HEK293T (cell line): ENCODE measurements around the gene LRP5.

ENCODE experiments used
- CTBP1 ChIP-seq: fragments of 450-650 bp; IDR thresholded peaks from 2 replicates; pipeline ENCODE4 v1.6.1; 2016; ENCODE audit warnings: borderline replicate concordance
- ELF4 ChIP-seq: fragments of 450-650 bp; IDR thresholded peaks from 2 replicates; pipeline ENCODE4 v1.6.1; 2017; ENCODE audit warnings: antibody characterized with exemption
- FOXA1 ChIP-seq: fragments of 450-650 bp; IDR thresholded peaks from 2 replicates; pipeline ENCODE4 v1.6.1; 2016; ENCODE audit warnings: mild to moderate bottlenecking
- FOXK2 ChIP-seq: fragments of 450-650 bp; IDR thresholded peaks from 2 replicates; pipeline ENCODE4 v1.6.1; 2016; ENCODE audit warnings: mild to moderate bottlenecking
- SUZ12 ChIP-seq: fragments of 450-650 bp; IDR thresholded peaks from 2 replicates; pipeline ENCODE4 v1.6.1; 2016; ENCODE audit warnings: mild to moderate bottlenecking
- TARDBP ChIP-seq: fragments of 450-650 bp; IDR thresholded peaks from 2 replicates; pipeline ENCODE4 v1.6.1; 2016
- ZNF384 ChIP-seq: fragments of 450-650 bp; IDR thresholded peaks from 2 replicates; pipeline ENCODE4 v1.6.1; 2016

DNA sequence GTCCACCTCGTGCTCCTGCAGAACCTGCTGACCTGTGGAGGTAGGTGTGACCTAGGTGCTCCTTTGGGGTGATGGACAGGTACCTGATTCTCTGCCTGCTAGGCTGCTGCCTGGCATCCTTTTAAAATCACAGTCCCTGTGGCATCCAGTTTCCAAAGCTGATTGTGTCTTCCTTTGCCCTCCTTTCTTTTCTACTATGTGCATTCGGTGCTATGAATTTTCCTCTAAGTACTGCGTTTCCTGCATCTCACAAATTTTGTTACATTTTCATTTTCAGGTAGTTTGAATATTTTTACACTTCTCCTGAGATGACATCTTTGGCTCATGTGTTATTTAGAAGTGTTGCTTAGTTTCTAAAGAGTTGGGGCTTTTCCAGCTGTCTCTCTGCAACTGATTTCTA is 117.3 kb downstream of the LRP5 start:
- TF ChIP-seq ELF4 (no peak), CTBP1 (no peak), FOXK2 (no peak), TARDBP (no peak), SUZ12 (no peak), FOXA1 (no peak), ZNF384 (no peak)
